Thyroid gland (tissue), 4 donors: ENCODE results near the gene APEX1.

Experiments used
- POLR2A ChIP-seq, 2 donors: fragments of 450-650 bp; IDR thresholded peaks; one replicate each; pipeline ENCODE4 v1.6.1; 2017; ENCODE audit warnings: antibody characterized with exemption in 2 of 2, mild to moderate bottlenecking in 2 of 2, moderate library complexity in 1 of 2
- TF ChIP-seq, protein P1 (sequence below), 6 experiments: fragments of 200-600 bp in 3 of 6; fragments of 450-650 bp in 3 of 6; sonication (generic) in 3 of 6; IDR thresholded peaks; one replicate each; pipeline ENCODE4 v1.5.1; 2016 to 2019; ENCODE audit warnings: antibody characterized with exemption in 6 of 6, mild to moderate bottlenecking in 2 of 6, inconsistent platforms in 1 of 6, moderate library complexity in 1 of 6

DNA sequence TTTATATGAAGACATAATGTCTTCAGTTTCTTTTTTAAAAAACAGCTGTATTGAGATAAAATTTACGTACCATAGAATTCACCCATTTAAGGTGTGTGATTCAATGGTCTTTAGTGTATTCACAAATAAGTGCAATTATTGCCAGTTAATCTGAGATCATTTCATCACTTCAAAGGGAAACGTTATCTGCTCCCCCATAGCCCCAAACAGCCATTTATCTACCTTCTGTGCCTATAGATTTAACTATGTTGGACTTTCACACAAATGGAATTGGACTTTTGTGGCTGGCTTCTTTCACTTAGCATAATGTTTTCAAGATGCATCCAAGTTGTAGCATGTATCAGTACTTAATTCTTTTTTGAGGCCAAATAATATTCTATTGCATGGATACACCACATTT is 23.9 kb downstream of the APEX1 start:
- TF ChIP-seq, protein P1, sequence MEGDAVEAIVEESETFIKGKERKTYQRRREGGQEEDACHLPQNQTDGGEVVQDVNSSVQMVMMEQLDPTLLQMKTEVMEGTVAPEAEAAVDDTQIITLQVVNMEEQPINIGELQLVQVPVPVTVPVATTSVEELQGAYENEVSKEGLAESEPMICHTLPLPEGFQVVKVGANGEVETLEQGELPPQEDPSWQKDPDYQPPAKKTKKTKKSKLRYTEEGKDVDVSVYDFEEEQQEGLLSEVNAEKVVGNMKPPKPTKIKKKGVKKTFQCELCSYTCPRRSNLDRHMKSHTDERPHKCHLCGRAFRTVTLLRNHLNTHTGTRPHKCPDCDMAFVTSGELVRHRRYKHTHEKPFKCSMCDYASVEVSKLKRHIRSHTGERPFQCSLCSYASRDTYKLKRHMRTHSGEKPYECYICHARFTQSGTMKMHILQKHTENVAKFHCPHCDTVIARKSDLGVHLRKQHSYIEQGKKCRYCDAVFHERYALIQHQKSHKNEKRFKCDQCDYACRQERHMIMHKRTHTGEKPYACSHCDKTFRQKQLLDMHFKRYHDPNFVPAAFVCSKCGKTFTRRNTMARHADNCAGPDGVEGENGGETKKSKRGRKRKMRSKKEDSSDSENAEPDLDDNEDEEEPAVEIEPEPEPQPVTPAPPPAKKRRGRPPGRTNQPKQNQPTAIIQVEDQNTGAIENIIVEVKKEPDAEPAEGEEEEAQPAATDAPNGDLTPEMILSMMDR (IDR thresholded peaks at IDR 0.05), result no peak
- no peak for TF ChIP-seq POLR2A (IDR thresholded peaks at IDR 0.05)
